GM23248 (cell line): ENCODE results near the gene KRT39.

ENCODE experiments used
- EZH2 ChIP-seq: fragments of 200-600 bp; sonication (generic); IDR thresholded peaks from 2 replicates; pipeline ENCODE4 v1.6.1; 2018; ENCODE audit warnings: antibody characterized with exemption, mild to moderate bottlenecking; ENCODE audit not compliant: insufficient read depth, poor library complexity, severe bottlenecking
- EZH2phosphoT487 ChIP-seq: fragments of 200-600 bp; sonication (generic); IDR thresholded peaks from 2 replicates; pipeline ENCODE4 v1.6.1; 2018; ENCODE audit warnings: antibody characterized with exemption, moderate library complexity, mild to moderate bottlenecking, low read depth; ENCODE audit not compliant: insufficient read depth

- TF ChIP-seq EZH2 (no peak), EZH2phosphoT487 (no peak)
Observed at GRCh38 chr17:40909755-40910154, 57.0 kb downstream of the KRT39 start.
